ENCODE results near the gene NAMPT.
A peak's percentile ranks its signal among the peaks of the same experiment; 100 is the strongest.
"Not testable (repeated sequence)": the region's sequence is repeated elsewhere in the genome, so short reads cannot be mapped to it uniquely, and the experiment has no call there.

NAMPT gene

GRCh38 chr7:106298631-106299030 lies 13.8 kb upstream of the NAMPT start:
- not testable (repeated sequence) for DNase-seq

- DNase-seq = not testable (repeated sequence)
Measured at GRCh38 chr7:106298155-106298554, 13.4 kb upstream of the NAMPT start.

GRCh38 chr7:106294334-106294733 lies 9.6 kb upstream of the NAMPT start:
- DNase-seq = no peak

DNA sequence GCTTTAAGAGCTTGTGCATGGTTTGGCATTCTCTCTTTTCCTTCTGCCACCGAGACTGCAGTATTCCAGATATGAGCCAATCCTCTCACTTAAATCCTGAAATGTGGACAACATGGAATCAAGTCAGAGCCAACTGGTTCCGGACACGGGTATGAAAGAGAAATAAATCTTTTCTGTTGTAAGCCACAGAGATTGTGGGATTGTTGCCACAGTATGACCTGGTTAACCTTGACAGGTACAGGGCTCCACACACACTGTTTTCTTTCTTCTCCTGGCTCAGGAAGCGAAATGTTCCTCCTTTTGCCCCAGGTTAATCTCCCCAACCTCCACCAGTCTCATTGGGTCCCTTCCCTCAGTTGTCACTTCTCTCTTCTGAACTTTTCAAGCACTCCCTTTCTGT lies 6.5 kb upstream of the NAMPT start:
- no peak for DNase-seq

DNA sequence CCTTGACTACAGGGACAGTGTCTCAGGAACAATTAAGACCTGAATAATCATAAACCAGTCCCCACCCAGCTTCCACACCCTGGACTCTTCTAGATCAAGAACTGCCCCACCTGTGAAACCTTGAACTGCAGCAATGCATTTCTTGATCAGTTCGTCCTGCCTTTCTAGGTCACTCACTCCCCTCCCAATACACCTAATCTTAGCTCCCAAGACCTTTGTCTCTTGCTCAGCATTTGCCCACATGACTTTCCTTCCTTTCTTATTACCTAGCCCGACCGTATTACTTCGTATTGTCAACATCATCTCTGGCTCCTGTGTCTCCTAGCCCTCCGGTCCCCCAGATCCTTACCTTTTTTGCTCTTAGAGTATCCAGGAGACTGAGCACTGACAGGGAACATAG lies 5.5 kb upstream of the NAMPT start:
- DNase-seq = no peak

- DNase-seq = peak; percentile 26
Measured at GRCh38 chr7:106289848-106290247, 5.1 kb upstream of the NAMPT start.

GRCh38 chr7:106288263-106288662 lies 3.5 kb upstream of the NAMPT start:
- no peak for DNase-seq

DNA sequence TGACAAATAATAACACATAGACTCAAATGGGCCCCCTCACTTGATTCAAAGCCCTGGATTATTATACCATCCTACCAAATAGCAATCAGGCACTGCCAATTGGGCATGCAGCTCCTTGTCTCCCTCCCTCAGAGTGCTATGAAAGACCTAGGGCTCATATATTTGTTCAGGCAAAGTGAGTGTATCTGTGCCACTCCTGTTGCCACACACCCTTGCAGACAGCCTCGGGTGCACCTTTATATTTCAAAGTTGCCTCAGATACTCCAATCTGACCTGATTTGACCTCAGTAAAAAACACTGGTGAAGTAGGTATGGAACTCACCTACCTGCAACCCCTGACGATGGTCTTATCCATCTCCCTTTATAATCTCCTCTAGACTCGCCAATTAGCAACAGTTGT lies 3.0 kb upstream of the NAMPT start:
- no peak for DNase-seq

DNA sequence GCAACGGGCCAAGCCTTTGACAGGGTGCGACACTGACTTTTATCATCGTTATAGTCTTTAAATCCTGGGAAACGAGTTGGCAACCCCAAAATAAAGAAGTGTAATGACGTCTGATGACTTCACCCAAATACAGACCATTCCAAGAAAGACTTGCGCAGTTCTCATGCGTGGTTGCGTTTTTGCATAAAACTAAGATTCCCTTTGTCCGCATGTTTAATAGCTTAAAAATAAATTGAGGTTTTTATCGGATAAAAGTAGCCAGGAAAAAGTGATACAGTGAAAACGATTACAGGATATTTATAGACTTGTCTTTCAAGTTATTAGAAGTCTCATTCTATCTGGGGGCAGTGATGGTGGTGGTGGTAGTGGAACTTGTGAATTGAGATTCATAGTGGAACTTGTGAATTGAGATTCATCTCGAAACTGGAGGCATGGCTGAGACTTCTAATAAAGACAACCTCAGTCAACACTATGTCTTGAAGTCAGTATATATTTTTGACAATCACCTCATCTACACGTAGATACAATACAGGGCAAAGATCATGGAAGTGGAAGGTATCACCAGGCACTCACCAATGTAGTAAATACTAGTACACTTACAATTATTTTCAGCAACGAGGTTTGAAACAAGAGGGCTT lies 1.2 kb upstream of the NAMPT start:
- DNase-seq = peak; percentile 10

DNA sequence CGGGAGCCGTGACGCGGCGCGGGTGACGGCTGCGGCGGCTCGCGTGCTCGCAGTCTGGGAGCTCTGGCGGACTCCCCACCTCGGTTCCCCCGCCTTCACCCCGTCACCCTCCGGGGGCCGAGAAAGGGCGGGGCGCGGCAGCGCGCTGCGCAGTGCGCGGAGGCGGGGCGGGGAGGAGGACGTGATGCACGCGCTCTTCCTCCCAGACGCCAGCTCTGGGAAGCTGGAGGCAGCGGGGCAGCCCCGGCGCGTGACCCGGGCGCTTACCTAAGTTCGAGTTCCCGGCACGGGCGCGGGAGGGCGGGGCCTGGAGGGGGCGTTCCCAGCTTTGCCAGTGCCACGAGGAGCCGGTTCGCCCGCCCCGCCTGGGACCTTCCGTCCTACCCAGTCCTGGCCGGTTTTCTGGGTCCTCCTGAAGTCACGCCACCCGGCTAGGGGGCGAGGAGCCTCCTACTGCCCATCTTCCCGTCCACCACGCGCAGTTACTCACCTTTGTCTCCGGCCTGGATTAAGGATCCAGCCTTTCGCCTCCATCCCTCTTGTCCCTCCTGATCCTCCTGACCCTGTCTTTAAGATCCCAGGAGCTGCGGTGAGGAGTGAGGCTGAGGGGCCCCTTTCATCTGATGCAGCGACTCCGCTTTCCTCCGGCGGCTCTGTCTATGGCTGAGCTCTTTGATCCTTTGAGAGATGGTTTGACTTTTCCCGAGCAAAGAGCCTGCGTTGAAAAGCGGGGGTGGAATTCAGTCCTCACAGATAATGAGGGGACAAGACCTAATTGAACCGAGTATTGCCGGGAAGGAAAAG lies 470 bp upstream of the NAMPT start:
- peak; percentile 96 for DNase-seq

- peak; percentile 25 for DNase-seq
Measured at GRCh38 chr7:106283831-106284713, 711 bp downstream of the NAMPT start.

DNA sequence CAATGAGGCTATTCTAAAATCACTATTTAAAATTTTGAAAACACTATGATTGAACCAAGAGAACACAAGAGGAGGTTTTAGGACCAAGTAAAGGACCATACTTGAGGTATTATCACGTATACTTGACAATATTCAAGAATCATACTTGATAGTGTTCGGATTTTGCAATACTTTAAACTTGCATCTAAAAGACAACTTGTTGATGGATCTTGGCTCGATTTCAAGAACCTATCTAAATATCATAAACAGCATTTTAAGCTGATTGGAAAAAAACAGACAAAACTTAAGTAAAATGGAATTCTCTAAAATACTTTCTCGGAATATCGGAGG lies 1.3 kb downstream of the NAMPT start:
- no peak for DNase-seq

- no peak for DNase-seq
Measured at GRCh38 chr7:106282852-106283251, 1.9 kb downstream of the NAMPT start.

- no peak for DNase-seq
Measured at GRCh38 chr7:106282390-106282789, 2.4 kb downstream of the NAMPT start.

DNA sequence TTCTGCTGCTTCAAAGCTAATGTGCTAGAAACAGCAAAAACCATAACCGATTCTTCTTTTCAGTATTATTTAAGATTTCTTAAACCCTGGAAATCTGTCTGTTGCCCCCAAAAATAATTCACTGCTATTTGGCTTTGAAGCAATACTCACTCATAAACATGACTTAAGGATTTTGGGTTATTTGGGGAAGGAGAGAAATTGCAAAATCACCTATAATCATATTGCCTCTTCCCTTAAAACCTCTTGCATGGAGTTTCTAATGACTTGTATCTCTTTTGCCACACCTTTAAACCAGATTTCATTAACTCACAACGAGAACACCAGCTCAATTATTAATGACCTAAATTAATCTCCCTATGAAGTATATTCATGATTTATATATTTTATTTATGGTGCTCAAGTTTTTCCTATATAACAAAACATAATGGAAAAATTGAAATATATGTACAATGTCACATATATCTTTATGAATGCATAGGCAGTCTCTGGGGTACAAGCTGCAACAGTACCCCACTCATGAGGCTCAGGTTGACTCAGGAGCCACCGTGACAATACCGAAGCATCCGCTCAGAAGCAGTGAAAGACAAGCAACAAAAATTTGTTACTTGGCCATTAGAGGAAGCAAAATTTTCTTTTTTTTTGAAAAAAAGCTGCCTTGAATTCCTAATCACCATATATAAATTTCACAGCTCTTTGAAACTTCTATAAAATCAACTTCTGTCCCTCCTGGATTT lies 3.0 kb downstream of the NAMPT start:
- no peak for DNase-seq

GRCh38 chr7:106281127-106281526 lies 3.7 kb downstream of the NAMPT start:
- DNase-seq = no peak

DNA sequence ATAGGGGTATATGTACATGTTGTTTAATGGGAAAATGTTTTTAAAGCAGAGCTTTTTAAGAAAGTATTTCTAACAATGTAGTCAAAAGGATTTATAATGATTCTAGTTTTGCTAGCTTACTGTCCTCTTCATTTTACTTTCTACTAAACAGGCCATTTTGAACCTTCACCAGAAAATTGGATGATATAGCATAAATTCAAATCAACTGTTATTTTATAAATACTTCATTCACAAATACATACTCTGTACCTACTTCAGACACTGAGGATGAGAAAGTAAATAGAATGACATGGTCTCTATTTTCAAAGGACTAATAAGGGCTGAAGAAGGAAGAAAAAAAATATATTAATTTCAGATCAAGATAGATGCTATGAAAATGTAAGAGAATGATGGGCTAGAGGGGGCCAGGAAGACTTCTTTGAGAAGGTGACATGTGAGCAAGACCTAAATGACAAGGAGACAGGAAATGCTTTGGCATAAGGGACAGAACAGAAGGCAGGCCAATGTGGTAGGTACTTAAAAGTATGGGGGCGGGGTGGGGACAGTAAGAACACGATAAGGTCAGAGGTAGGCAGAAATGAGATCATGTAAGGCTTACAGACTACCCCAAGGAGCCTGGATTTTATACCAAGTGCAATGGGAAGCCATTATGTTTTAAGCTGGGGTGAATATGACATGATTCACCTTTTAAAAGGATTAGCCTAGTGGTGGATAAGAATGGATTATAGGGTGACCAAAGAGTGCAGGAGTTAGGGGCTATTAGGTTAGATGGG lies 5.2 kb downstream of the NAMPT start:
- no peak for DNase-seq

DNA sequence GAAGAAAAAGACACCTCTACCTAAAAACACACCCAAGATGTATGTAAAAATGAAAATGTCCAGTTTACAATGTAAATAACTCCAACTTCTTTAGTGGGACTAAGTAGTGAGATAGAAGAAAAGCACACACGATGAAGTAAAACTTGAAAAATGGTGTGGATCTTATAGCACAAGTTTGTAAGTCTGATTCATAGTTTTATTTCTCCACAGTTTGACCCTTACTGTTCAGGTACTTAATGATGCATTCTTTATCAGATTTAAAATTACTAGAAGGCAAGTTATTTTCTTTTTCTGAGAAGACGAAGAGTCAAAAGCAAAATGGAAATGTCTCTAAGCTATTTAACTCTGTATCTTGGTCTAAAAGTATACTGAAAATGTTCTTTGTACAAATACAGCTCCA lies 6.1 kb downstream of the NAMPT start:
- no peak for DNase-seq

- no peak for DNase-seq
Measured at GRCh38 chr7:106277976-106278375, 6.8 kb downstream of the NAMPT start.

DNA sequence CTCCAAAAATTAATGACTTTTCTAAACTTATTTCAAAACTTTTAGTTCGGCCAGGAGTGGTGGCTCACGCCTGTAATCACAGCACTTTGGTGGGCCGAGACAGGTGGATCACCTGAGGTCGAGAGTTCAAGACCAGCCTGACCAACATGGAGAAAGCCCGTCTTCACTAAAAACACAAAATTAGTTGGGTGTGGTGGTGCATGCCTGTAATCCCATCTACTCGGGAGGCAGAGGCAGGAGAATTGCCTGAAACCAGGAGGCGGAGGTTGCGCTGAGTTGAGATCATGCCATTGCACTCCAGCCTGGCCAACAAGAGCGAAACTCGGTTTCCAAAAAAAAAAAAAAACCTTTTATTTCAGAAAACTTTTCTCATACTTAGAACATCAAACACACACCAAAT lies 8.3 kb downstream of the NAMPT start:
- no peak for DNase-seq

- no peak for DNase-seq
Measured at GRCh38 chr7:106273009-106273668, 11.6 kb downstream of the NAMPT start.
